ENCODE data around the gene STK17A.
"Not testable (repeated sequence)": the region's sequence is repeated elsewhere in the genome, so short reads cannot be mapped to it uniquely, and the experiment has no call there.

The STK17A gene

DNA sequence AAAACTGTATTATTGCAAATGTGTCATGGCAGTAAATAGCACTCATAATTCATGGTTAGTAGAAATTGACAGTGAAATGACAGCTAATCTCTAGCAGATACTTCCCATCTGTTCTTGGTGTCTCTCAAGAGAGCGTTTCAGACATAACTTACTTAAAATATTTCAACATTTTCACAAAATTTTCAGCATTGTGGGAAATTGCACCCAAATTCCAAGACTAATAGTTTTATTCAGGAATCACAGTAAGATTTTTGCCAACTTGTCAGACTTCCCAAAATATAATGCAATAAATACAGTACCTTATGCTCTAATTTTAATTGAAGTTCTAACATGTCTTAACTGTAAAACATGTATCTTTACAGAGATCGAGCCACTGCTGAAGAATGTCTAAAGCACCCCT lies 41.2 kb downstream of the STK17A start:
- no peak for DNase-seq (ENCODE audit: insufficient read length, low spot score)
- TF ChIP-seq CTCF (IDR thresholded peaks at IDR 0.05; ENCODE audit: insufficient read depth, missing control alignments), result no peak
- FAIRE-seq, result no peak

DNA sequence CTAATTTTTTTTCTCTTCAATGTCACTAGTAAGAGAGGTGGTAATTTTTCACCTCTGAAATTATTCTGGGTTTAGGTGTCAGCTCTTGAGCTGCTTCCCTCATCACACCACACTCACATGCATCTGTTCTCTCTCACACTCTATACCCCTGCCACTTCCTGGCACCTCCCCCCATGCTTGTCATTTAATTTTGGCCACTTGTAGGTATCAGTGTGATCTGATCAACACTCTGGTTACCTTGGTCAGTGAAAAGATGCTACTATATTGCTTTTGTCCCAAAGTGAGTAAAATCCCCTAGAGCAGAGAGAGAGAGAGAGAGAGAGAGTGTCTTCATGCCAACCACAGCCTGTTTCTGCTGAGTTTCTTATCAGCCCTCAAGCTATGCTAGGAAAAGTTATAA lies 42.5 kb downstream of the STK17A start:
- FAIRE-seq (no peak), DNase-seq (ENCODE audit: insufficient read length, low spot score) (no peak)
- no peak for TF ChIP-seq CTCF (IDR thresholded peaks at IDR 0.05; ENCODE audit: insufficient read depth, missing control alignments)

GRCh38 chr7:43625980-43626379 lies 43.1 kb downstream of the STK17A start:
- no peak for DNase-seq (ENCODE audit: insufficient read length, low spot score)
- no peak for FAIRE-seq
- no peak for TF ChIP-seq CTCF (IDR thresholded peaks at IDR 0.05; ENCODE audit: insufficient read depth, missing control alignments)

DNA sequence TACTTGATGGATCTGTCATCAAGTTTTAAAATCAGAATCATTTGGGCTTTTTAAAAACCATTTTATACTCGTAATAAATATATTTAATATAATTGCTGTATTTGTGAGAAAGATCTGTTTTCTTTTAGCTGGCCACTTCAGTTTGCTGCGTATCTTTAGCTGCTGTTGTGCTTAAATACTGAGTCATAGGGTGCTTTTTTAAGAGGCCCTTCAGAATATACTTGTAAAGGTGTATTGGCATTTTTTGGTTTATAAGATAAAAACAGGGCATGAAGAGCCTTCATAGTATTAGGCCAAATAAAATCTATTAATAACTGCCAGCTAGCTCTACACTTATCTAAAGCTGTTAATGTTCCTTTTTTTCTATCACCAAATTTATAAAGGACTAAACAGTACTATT lies 43.8 kb downstream of the STK17A start:
- DNase-seq (ENCODE audit: insufficient read length, low spot score), result no peak
- TF ChIP-seq CTCF (IDR thresholded peaks at IDR 0.05; ENCODE audit: insufficient read depth, missing control alignments), result no peak
- FAIRE-seq, result no peak

GRCh38 chr7:43627798-43628197 lies 44.9 kb downstream of the STK17A start:
- not testable (repeated sequence) for DNase-seq (ENCODE audit: insufficient read length, low spot score); FAIRE-seq

GRCh38 chr7:43628431-43628830 lies 45.5 kb downstream of the STK17A start:
- no peak for TF ChIP-seq CTCF (IDR thresholded peaks at IDR 0.05; ENCODE audit: insufficient read depth, missing control alignments)
- no peak for DNase-seq (ENCODE audit: insufficient read length, low spot score)
- FAIRE-seq, result no peak

GRCh38 chr7:43629857-43630256 lies 46.9 kb downstream of the STK17A start:
- no peak for DNase-seq (ENCODE audit: insufficient read length, low spot score)
- FAIRE-seq, result no peak
- no peak for TF ChIP-seq CTCF (IDR thresholded peaks at IDR 0.05; ENCODE audit: insufficient read depth, missing control alignments)

DNA sequence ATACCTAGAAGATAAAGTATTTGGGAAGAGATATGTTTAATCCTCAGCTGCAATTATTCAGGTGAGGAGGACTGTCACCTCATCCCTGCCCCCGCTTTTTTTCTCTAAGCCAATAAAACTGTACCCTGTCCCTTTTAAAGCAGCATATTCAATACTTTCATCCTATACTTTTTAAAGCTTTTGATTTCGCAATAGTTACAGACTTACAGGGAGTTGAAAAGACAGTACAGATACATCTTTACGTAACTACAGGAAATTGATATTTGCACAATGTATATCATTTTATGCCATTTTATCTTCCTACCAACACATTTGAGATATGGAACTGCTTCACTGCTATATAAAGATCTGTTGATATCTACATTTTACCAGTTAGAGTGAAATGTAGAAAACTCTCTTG lies 47.6 kb downstream of the STK17A start:
- no peak for TF ChIP-seq CTCF (IDR thresholded peaks at IDR 0.05; ENCODE audit: insufficient read depth, missing control alignments)
- DNase-seq (ENCODE audit: insufficient read length, low spot score), result no peak
- no peak for FAIRE-seq
